ENCODE measurements around the gene ITGA1. TPM values are rescaled to one million over a fixed set of nuclear protein-coding genes. Genes with fewer than 3 reads are reported as not detected.

ITGA1 gene
- total RNA-seq, 2 experiments from 2014 or later, result not detected

GRCh38 chr5:52849544-52849943, 61.8 kb downstream of the ITGA1 start:
- ChIA-PET POLR2A (interaction anchor here (0.7 to 1.6 kb wide), 2 partner anchors 10 to 154 kb away, joined by 4 read pairs; no protein-coding TSS in a partner anchor), CTCF (ENCODE audit: unreplicated experiment) (no interaction called here)
- no peak for TF ChIP-seq EZH2phosphoT487 (IDR thresholded peaks at IDR 0.05; ENCODE audit: borderline replicate concordance, low read depth, low read length)
- TF ChIP-seq CTCF (conservative IDR thresholded peaks at IDR 0.05; ENCODE audit: low read length), result no peak

GRCh38 chr5:52853650-52854049, 65.9 kb downstream of the ITGA1 start:
- ChIA-PET CTCF (ENCODE audit: unreplicated experiment) (no interaction called here), POLR2A (interaction anchor here (0.6 kb wide), 2 partner anchors 87 to 130 kb away, joined by 3 read pairs; no protein-coding TSS in a partner anchor)
- Histone ChIP-seq H4K20me1 (ENCODE audit: insufficient read depth, low read length) (no peaks in the 10 kb centered on the region), H3K9me3 (ENCODE audit: low read length) (no peaks in the 10 kb centered on the region), H3K4me1 (ENCODE audit: insufficient read depth, low read length, poor library complexity, severe bottlenecking) (no peaks in the 10 kb centered on the region), H3K4me2 (ENCODE audit: low read length) (no peak overlapping the region), H3K4me3 (ENCODE audit: low read depth, low read length, poor library complexity, severe bottlenecking) (no peak overlapping the region), H3K9me2 (ENCODE audit: insufficient read depth, low read length) (no peaks in the 10 kb centered on the region), H3K36me3 (ENCODE audit: insufficient read depth, low read length) (no peaks in the 10 kb centered on the region), H3K27ac (ENCODE audit: low read depth, low read length, poor library complexity, severe bottlenecking) (no peak overlapping the region), H3K79me2 (ENCODE audit: insufficient read depth, low read depth, low read length) (no peaks in the 10 kb centered on the region), H2AFZ (ENCODE audit: low read length) (no peak overlapping the region)
- TF ChIP-seq EZH2phosphoT487 (IDR thresholded peaks at IDR 0.05; ENCODE audit: borderline replicate concordance, low read depth, low read length), result no peak
- no peak for TF ChIP-seq CTCF (conservative IDR thresholded peaks at IDR 0.05; ENCODE audit: low read length)
- BruUV-seq (replicated peaks), result no TSS peak
- DNase-seq (ENCODE audit: low spot score), result no peak
- intact Hi-C loops (cut with micrococcal nuclease; ENCODE audit: unreplicated experiment), result no loop called here

More at GRCh38 chr5:52849544-52849943, 61.8 kb downstream of the ITGA1 start:
- no peaks in the 10 kb centered on the region for H3K4me1 ChIP-seq (ENCODE audit: insufficient read depth, low read length, poor library complexity, severe bottlenecking)
- H3K27ac ChIP-seq (ENCODE audit: low read depth, low read length, poor library complexity, severe bottlenecking), result no peak overlapping the region
- no peaks in the 10 kb centered on the region for H3K79me2 ChIP-seq (ENCODE audit: insufficient read depth, low read depth, low read length)
- no peak for DNase-seq (ENCODE audit: low spot score)
- no peaks in the 10 kb centered on the region for H4K20me1 ChIP-seq (ENCODE audit: insufficient read depth, low read length)
- H3K9me3 ChIP-seq (ENCODE audit: low read length), result no peaks in the 10 kb centered on the region
- H2AFZ ChIP-seq (ENCODE audit: low read length), result no peak overlapping the region
- H3K9me2 ChIP-seq (ENCODE audit: insufficient read depth, low read length), result no peaks in the 10 kb centered on the region
- BruUV-seq (replicated peaks), result no TSS peak
- no peak overlapping the region for H3K4me2 ChIP-seq (ENCODE audit: low read length)
- H3K4me3 ChIP-seq (ENCODE audit: low read depth, low read length, poor library complexity, severe bottlenecking), result no peak overlapping the region
- no peaks in the 10 kb centered on the region for H3K36me3 ChIP-seq (ENCODE audit: insufficient read depth, low read length)
- intact Hi-C loops (cut with micrococcal nuclease; ENCODE audit: unreplicated experiment), result no loop called here

- intact Hi-C loops (cut with micrococcal nuclease; ENCODE audit: unreplicated experiment), result no loop called here
- Histone ChIP-seq H3K4me1 (ENCODE audit: insufficient read depth, low read length, poor library complexity, severe bottlenecking) (no peaks in the 10 kb centered on the region), H3K9me2 (ENCODE audit: insufficient read depth, low read length) (no peaks in the 10 kb centered on the region), H2AFZ (ENCODE audit: low read length) (no peak overlapping the region), H3K4me3 (ENCODE audit: low read depth, low read length, poor library complexity, severe bottlenecking) (no peak overlapping the region), H3K9me3 (ENCODE audit: low read length) (no peaks in the 10 kb centered on the region), H3K4me2 (ENCODE audit: low read length) (no peak overlapping the region), H3K79me2 (ENCODE audit: insufficient read depth, low read depth, low read length) (no peaks in the 10 kb centered on the region), H3K36me3 (ENCODE audit: insufficient read depth, low read length) (no peaks in the 10 kb centered on the region), H4K20me1 (ENCODE audit: insufficient read depth, low read length) (no peaks in the 10 kb centered on the region), H3K27ac (ENCODE audit: low read depth, low read length, poor library complexity, severe bottlenecking) (no peak overlapping the region)
- no peak for DNase-seq (ENCODE audit: low spot score)
- no peak for TF ChIP-seq EZH2phosphoT487 (IDR thresholded peaks at IDR 0.05; ENCODE audit: borderline replicate concordance, low read depth, low read length)
- TF ChIP-seq CTCF (conservative IDR thresholded peaks at IDR 0.05; ENCODE audit: low read length), result no peak
- no TSS peak for BruUV-seq (replicated peaks)
- ChIA-PET POLR2A (no interaction called here), CTCF (ENCODE audit: unreplicated experiment) (no interaction called here)
Measured at GRCh38 chr5:52854301-52854700, 66.6 kb downstream of the ITGA1 start.

Data from OCI-LY7 (cell line).